SK-N-SH (cell line): ENCODE results near the gene SLC25A21.

ENCODE experiments used
- ELF1 ChIP-seq: IDR thresholded peaks from 2 replicates; pipeline ENCODE4 v1.4.0; 2012
- JUND ChIP-seq: IDR thresholded peaks from 2 replicates; pipeline ENCODE4 v1.4.0; 2012
- NRF1 ChIP-seq: IDR thresholded peaks from 2 replicates; pipeline ENCODE4 v1.6.1; 2012; ENCODE audit warnings: low read depth, mild to moderate bottlenecking, low read length
- TF ChIP-seq, protein P1 (sequence below): IDR thresholded peaks from 2 replicates; pipeline ENCODE4 v1.6.1; 2012; ENCODE audit warnings: mild to moderate bottlenecking, low read depth, low read length, moderate library complexity

DNA sequence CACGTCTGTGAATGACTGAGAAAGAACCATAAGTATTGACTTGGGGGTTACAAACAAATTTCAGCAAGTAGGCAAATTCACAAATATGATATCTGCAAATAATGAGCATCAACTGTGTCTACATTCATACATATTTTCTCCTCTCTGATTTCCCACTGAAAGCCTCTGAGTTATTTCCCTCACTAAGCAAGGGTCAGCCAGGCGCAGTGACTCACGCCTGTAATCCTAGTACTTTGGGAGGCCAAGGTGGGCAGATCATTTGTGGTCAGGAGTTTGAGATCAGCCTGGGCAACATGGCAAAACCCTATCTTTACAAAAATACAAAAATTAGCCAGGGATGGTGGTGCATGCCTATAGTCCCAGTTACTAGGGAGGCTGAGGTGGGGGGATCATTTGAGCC is 80.8 kb downstream of the SLC25A21 start:
- TF ChIP-seq, protein P1, sequence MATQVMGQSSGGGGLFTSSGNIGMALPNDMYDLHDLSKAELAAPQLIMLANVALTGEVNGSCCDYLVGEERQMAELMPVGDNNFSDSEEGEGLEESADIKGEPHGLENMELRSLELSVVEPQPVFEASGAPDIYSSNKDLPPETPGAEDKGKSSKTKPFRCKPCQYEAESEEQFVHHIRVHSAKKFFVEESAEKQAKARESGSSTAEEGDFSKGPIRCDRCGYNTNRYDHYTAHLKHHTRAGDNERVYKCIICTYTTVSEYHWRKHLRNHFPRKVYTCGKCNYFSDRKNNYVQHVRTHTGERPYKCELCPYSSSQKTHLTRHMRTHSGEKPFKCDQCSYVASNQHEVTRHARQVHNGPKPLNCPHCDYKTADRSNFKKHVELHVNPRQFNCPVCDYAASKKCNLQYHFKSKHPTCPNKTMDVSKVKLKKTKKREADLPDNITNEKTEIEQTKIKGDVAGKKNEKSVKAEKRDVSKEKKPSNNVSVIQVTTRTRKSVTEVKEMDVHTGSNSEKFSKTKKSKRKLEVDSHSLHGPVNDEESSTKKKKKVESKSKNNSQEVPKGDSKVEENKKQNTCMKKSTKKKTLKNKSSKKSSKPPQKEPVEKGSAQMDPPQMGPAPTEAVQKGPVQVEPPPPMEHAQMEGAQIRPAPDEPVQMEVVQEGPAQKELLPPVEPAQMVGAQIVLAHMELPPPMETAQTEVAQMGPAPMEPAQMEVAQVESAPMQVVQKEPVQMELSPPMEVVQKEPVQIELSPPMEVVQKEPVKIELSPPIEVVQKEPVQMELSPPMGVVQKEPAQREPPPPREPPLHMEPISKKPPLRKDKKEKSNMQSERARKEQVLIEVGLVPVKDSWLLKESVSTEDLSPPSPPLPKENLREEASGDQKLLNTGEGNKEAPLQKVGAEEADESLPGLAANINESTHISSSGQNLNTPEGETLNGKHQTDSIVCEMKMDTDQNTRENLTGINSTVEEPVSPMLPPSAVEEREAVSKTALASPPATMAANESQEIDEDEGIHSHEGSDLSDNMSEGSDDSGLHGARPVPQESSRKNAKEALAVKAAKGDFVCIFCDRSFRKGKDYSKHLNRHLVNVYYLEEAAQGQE, result no peak
- no peak for TF ChIP-seq JUND
- TF ChIP-seq ELF1, result no peak
- TF ChIP-seq NRF1, result no peak
